Mucosa of descending colon (tissue), 3 donors: ENCODE results near the gene ACTRT1. TPM values are rescaled to one million over a fixed set of nuclear protein-coding genes. Genes with fewer than 3 reads are reported as not detected.

Experiments
- ATAC-seq: fragments of 200-7000 bp; cut with Tn5 transposase; one replicate; pipeline ENCODE4 v1.9.1; 2020; ENCODE audit warnings: mild to moderate bottlenecking, moderate library complexity
- DNase-seq, 3 donors: peaks; one replicate each; pipeline ENCODE4 v3.0.0-alpha.2; 2020
- H3K36me3 ChIP-seq: fragments of 200-600 bp; one replicate; pipeline ENCODE4 v1.8.0; 2021; ENCODE audit warnings: low read depth, mild to moderate bottlenecking
- H3K4me1 ChIP-seq: fragments of 200-600 bp; one replicate; pipeline ENCODE4 v1.8.0; 2021; ENCODE audit warnings: low read depth, mild to moderate bottlenecking
- H3K4me3 ChIP-seq: fragments of 200-600 bp; one replicate; pipeline ENCODE4 v1.8.0; 2021; ENCODE audit warnings: mild to moderate bottlenecking
- H3K9me3 ChIP-seq: fragments of 200-600 bp; one replicate; pipeline ENCODE4 v1.8.0; 2021; ENCODE audit warnings: mild to moderate bottlenecking
- CTCF ChIP-seq: fragments of 200-600 bp; IDR thresholded peaks from one replicate; pipeline ENCODE4 v1.8.0; 2022; ENCODE audit warnings: antibody characterized with exemption, mild to moderate bottlenecking
- intact Hi-C, 2 donors: fragments of 100-400 bp; cut with DNase I in 1 of 2; cut with micrococcal nuclease in 1 of 2; formaldehyde crosslinking; loops; one replicate each; pipeline versions ENCODE4 v1.11.0 to v1.11.1; 2022; cut with DNase I, micrococcal nuclease
- total RNA-seq, 3 donors: library from RNA; stranded (reverse); fragmentation: NEBNext Ultra II Directional in 2 of 3; extraction: Animal tissue kit (Norgen Biotek cat#: 25700) in 2 of 3; gene quantifications; one replicate each; pipeline versions ENCODE4 v1.2.1 to v1.2.4, GENCODE V29; 2021 to 2023
- donor health status: DM: no; HTN: no; CAD: no; lungs with moderate emphysema.
- donor health status: DM: no; HTN: no; CAD: no.
- donor health status: DM: no; HTN: yes; CAD: no.

ACTRT1 gene
- total RNA-seq, 3 donors from 2014 or later, result not detected

- H3K9me3 ChIP-seq, result no peaks in the 10 kb centered on the region
- no peak for TF ChIP-seq CTCF
These were observed 30.6 kb downstream of the ACTRT1 start for GRCh38 chrX:128021566-128021965.

GRCh38 chrX:128020701-128021100 is 31.5 kb downstream of the ACTRT1 start:
- Histone ChIP-seq H3K9me3 (no peaks in the 10 kb centered on the region), H3K36me3 (no peaks in the 10 kb centered on the region), H3K4me3 (no peak overlapping the region), H3K4me1 (no peaks in the 10 kb centered on the region)
- intact Hi-C loops, result no loop called here
- DNase-seq (no peak), ATAC-seq (no peak)
- no peak for TF ChIP-seq CTCF

More at GRCh38 chrX:128021566-128021965, 30.6 kb downstream of the ACTRT1 start:
- DNase-seq (no peak), ATAC-seq (no peak)
- Histone ChIP-seq H3K36me3 (no peaks in the 10 kb centered on the region), H3K4me3 (no peak overlapping the region), H3K4me1 (no peaks in the 10 kb centered on the region)
- intact Hi-C loops, result no loop called here

GRCh38 chrX:128019218-128019617 is 33.0 kb downstream of the ACTRT1 start:
- intact Hi-C loops, result no loop called here
- no peak for TF ChIP-seq CTCF
- Histone ChIP-seq H3K4me3 (no peak overlapping the region), H3K9me3 (peaks cover 3% of the 10 kb centered on the region), H3K4me1 (no peaks in the 10 kb centered on the region), H3K36me3 (no peaks in the 10 kb centered on the region)
- DNase-seq (no peak), ATAC-seq (no peak)

GRCh38 chrX:128012015-128012414 is 40.2 kb downstream of the ACTRT1 start:
- no peaks in the 10 kb centered on the region for H3K4me1 ChIP-seq
- no peak for TF ChIP-seq CTCF
- H3K36me3 ChIP-seq, result no peaks in the 10 kb centered on the region
- H3K4me3 ChIP-seq, result no peak overlapping the region
- DNase-seq (no peak), ATAC-seq (no peak)
- peaks cover 3% of the 10 kb centered on the region for H3K9me3 ChIP-seq
- intact Hi-C loops, result no loop called here

GRCh38 chrX:128007882-128008281 is 44.3 kb downstream of the ACTRT1 start:
- no peak for TF ChIP-seq CTCF
- H3K9me3 ChIP-seq, result no peaks in the 10 kb centered on the region
- H3K36me3 ChIP-seq, result no peaks in the 10 kb centered on the region
- intact Hi-C loops, result no loop called here
- H3K4me1 ChIP-seq, result no peaks in the 10 kb centered on the region
- ATAC-seq, result no peak
- no peak overlapping the region for H3K4me3 ChIP-seq
- no peak for DNase-seq
